Loucy (cell line): Measurements from ENCODE around the gene QRFP.

ENCODE experiments used
- H2AFZ ChIP-seq: fragments of 200-600 bp; sonication (generic); 2 replicates; pipeline ENCODE4 v1.6.0; 2016; ENCODE audit warnings: antibody characterized with exemption, mild to moderate bottlenecking, low read length, moderate library complexity
- H3F3A ChIP-seq: fragments of 200-600 bp; 2 replicates; pipeline ENCODE4 v1.6.0; 2016; ENCODE audit warnings: antibody characterized with exemption, low read depth, mild to moderate bottlenecking
- H3K27me3 ChIP-seq: fragments of 200-600 bp; sonication (generic); 2 replicates; pipeline ENCODE4 v1.6.1; 2014; ENCODE audit warnings: low read length, mild to moderate bottlenecking; ENCODE audit not compliant: insufficient read depth, poor library complexity, severe bottlenecking
- H3K36me3 ChIP-seq: fragments of 200-600 bp; sonication (generic); 2 replicates; pipeline ENCODE4 v1.6.1; 2016; ENCODE audit warnings: low read length; ENCODE audit not compliant: insufficient read depth
- H3K4me1 ChIP-seq: fragments of 200-600 bp; sonication (generic); 2 replicates; pipeline ENCODE4 v1.5.1; 2014; ENCODE audit warnings: low read length, mild to moderate bottlenecking; ENCODE audit not compliant: insufficient read depth, poor library complexity, severe bottlenecking
- H3K4me2 ChIP-seq: fragments of 200-600 bp; sonication (generic); 2 replicates; pipeline ENCODE4 v1.6.0; 2014; ENCODE audit warnings: antibody characterized with exemption, low read length, low read depth, mild to moderate bottlenecking; ENCODE audit not compliant: poor library complexity, severe bottlenecking
- H3K4me3 ChIP-seq: fragments of 200-600 bp; sonication (generic); 2 replicates; pipeline ENCODE4 v1.5.1; 2014; ENCODE audit warnings: low read length, mild to moderate bottlenecking, mixed read lengths; ENCODE audit not compliant: poor library complexity, severe bottlenecking
- H3K79me2 ChIP-seq: fragments of 200-600 bp; sonication (generic); 2 replicates; pipeline ENCODE4 v1.6.1; 2014; ENCODE audit warnings: low read length; ENCODE audit not compliant: insufficient read depth
- H3K9ac ChIP-seq: fragments of 200-600 bp; sonication (generic); 2 replicates; pipeline ENCODE4 v1.6.0; 2014; ENCODE audit warnings: mild to moderate bottlenecking, low read depth, low read length, moderate library complexity; ENCODE audit not compliant: poor library complexity, severe bottlenecking
- H3K9me2 ChIP-seq: fragments of 200-600 bp; sonication (generic); replicated peaks from 2 replicates; pipeline ENCODE4 v1.6.1; 2016; ENCODE audit warnings: low read depth, low read length, mixed read lengths
- H3K9me3 ChIP-seq: fragments of 200-600 bp; sonication (generic); 2 replicates; pipeline ENCODE4 v1.6.1; 2014; ENCODE audit warnings: mild to moderate bottlenecking, antibody characterized with exemption, low read length, low read depth; ENCODE audit not compliant: insufficient read depth
- H4K20me1 ChIP-seq: fragments of 200-600 bp; sonication (generic); 2 replicates; pipeline ENCODE4 v1.6.0; 2014; ENCODE audit warnings: antibody characterized with exemption, low read length, mild to moderate bottlenecking; ENCODE audit not compliant: insufficient read depth, poor library complexity, severe bottlenecking
- EZH2phosphoT487 ChIP-seq: fragments of 200-600 bp; IDR thresholded peaks from 2 replicates; pipeline ENCODE4 v1.6.1; 2018; ENCODE audit warnings: antibody characterized with exemption, mild to moderate bottlenecking, moderate library complexity, borderline replicate concordance
- TF ChIP-seq, protein P1 (sequence below): fragments of 200-600 bp; sonication (generic); conservative IDR thresholded peaks from 2 replicates; pipeline ENCODE4 v1.5.1; 2014; ENCODE audit warnings: mild to moderate bottlenecking, antibody characterized with exemption, low read length

The QRFP gene

DNA sequence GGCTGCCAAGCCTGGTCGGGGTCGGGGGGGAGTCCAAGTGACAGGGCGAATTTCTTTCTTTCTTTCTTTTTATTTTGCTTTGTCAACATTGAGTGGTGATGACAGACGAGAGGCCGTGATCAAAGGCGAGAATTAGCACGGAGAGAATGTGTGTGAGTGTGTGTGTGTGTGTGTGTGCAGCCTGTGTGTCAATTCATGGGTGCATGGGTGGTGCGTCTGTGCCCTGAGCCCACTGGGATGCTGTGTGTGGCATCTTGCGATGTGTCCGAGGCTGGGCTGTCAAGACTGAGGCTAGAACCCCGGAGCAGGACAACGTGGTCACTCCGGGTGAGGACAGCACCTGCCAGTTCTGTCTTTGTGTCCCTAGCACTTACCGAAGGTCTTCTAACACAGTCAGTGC lies 47.2 kb upstream of the QRFP start:
- H3K9me3 ChIP-seq: no peaks in the 10 kb centered on the region
- no peak overlapping the region for H3K4me3 ChIP-seq
- H3K27me3 ChIP-seq: no peaks in the 10 kb centered on the region
- no peak overlapping the region for H3K9ac ChIP-seq
- H3K4me2 ChIP-seq: no peak overlapping the region
- H2AFZ ChIP-seq: no peak overlapping the region
- H4K20me1 ChIP-seq: no peaks in the 10 kb centered on the region
- H3F3A ChIP-seq: no peaks in the 10 kb centered on the region
- H3K9me2 ChIP-seq: no peaks in the 10 kb centered on the region
- no peak for TF ChIP-seq EZH2phosphoT487
- H3K79me2 ChIP-seq: no peaks in the 10 kb centered on the region
- H3K36me3 ChIP-seq: no peaks in the 10 kb centered on the region
- H3K4me1 ChIP-seq: no peaks in the 10 kb centered on the region

DNA sequence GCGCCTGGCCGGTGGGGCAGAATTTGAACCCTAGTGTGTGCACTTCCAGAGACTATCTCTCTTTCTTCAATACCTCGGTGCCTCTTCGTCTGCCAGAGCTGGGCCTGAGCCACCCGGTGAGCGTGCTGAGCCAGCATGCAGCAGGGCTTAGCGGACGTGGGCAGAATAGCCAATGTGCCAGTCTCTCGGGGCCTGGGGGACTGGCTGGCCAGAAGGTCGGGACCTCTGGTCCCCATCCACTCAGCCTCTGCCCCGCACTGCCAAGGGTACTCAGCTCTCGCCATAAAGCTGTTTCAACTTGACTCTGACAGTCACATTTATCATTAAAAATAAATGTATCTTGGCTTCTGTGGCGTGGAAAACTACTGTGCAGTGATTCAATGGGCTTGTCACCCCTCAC lies 46.6 kb upstream of the QRFP start:
- H3K36me3 ChIP-seq: no peaks in the 10 kb centered on the region
- H3K9me3 ChIP-seq: no peaks in the 10 kb centered on the region
- no peak overlapping the region for H3K4me3 ChIP-seq
- TF ChIP-seq EZH2phosphoT487: no peak
- TF ChIP-seq, protein P1, sequence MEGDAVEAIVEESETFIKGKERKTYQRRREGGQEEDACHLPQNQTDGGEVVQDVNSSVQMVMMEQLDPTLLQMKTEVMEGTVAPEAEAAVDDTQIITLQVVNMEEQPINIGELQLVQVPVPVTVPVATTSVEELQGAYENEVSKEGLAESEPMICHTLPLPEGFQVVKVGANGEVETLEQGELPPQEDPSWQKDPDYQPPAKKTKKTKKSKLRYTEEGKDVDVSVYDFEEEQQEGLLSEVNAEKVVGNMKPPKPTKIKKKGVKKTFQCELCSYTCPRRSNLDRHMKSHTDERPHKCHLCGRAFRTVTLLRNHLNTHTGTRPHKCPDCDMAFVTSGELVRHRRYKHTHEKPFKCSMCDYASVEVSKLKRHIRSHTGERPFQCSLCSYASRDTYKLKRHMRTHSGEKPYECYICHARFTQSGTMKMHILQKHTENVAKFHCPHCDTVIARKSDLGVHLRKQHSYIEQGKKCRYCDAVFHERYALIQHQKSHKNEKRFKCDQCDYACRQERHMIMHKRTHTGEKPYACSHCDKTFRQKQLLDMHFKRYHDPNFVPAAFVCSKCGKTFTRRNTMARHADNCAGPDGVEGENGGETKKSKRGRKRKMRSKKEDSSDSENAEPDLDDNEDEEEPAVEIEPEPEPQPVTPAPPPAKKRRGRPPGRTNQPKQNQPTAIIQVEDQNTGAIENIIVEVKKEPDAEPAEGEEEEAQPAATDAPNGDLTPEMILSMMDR: no peak
- H3K79me2 ChIP-seq: no peaks in the 10 kb centered on the region
- no peaks in the 10 kb centered on the region for H3F3A ChIP-seq
- no peaks in the 10 kb centered on the region for H3K27me3 ChIP-seq
- no peaks in the 10 kb centered on the region for H4K20me1 ChIP-seq
- H3K4me2 ChIP-seq: no peak overlapping the region
- H3K9ac ChIP-seq: no peak overlapping the region
- H3K9me2 ChIP-seq: no peaks in the 10 kb centered on the region
- no peaks in the 10 kb centered on the region for H3K4me1 ChIP-seq
- H2AFZ ChIP-seq: no peak overlapping the region

DNA sequence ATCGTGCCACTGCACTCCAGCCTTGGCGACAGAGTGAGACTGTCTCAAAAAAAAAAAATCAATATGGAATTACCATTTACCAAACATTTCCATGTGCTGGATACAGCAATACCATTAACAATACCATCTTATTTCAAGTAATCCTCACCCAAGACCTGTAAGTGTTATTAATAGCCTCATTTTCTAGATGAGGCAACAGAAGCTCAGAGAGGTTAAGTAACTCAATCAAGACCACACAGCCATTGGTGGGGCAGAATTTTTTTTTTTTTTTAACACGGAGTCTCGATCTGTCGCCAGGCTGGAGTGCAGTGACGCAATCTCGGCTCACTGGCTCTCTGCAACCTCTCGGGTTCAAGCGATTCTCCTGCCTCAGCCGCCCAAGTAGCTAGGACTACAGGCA lies 46.1 kb upstream of the QRFP start:
- Histone ChIP-seq H3K79me2 (no peaks in the 10 kb centered on the region), H3K4me1 (no peaks in the 10 kb centered on the region), H3F3A (no peaks in the 10 kb centered on the region), H3K9me3 (no peaks in the 10 kb centered on the region), H3K9me2 (no peaks in the 10 kb centered on the region), H3K36me3 (no peaks in the 10 kb centered on the region), H3K9ac (no peak overlapping the region), H3K4me2 (no peak overlapping the region), H2AFZ (no peak overlapping the region), H3K4me3 (no peak overlapping the region), H3K27me3 (no peaks in the 10 kb centered on the region), H4K20me1 (no peaks in the 10 kb centered on the region)
- TF ChIP-seq, protein P1: no peak
- no peak for TF ChIP-seq EZH2phosphoT487

DNA sequence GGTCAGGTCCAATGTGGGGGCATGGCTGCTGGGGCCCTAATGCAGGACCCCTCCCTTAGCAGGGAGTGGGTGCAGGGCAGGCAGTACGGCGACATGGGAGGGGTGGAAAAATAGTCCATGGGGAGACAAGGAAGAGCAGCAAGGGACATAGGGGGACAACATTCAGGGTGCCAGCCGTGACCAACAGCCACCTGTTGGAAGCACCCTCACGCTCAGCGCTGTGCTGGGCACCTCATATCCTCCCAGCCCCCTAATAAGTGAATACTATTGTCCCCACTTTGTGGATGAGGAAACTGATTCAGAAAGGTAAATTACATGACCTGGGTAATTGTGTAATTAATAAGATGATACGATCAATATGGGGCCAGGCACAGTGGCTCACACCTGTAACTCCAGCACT lies 45.5 kb upstream of the QRFP start:
- H3K79me2 ChIP-seq: no peaks in the 10 kb centered on the region
- no peaks in the 10 kb centered on the region for H3K4me1 ChIP-seq
- H3F3A ChIP-seq: no peaks in the 10 kb centered on the region
- no peaks in the 10 kb centered on the region for H3K36me3 ChIP-seq
- TF ChIP-seq EZH2phosphoT487: no peak
- TF ChIP-seq, protein P1: no peak
- no peak overlapping the region for H2AFZ ChIP-seq
- H3K4me2 ChIP-seq: no peak overlapping the region
- H3K4me3 ChIP-seq: no peak overlapping the region
- no peaks in the 10 kb centered on the region for H3K9me2 ChIP-seq
- no peaks in the 10 kb centered on the region for H3K27me3 ChIP-seq
- H4K20me1 ChIP-seq: no peaks in the 10 kb centered on the region
- no peak overlapping the region for H3K9ac ChIP-seq
- no peaks in the 10 kb centered on the region for H3K9me3 ChIP-seq
